Measurements from ENCODE around the gene YIPF2.

YIPF2 gene

DNA sequence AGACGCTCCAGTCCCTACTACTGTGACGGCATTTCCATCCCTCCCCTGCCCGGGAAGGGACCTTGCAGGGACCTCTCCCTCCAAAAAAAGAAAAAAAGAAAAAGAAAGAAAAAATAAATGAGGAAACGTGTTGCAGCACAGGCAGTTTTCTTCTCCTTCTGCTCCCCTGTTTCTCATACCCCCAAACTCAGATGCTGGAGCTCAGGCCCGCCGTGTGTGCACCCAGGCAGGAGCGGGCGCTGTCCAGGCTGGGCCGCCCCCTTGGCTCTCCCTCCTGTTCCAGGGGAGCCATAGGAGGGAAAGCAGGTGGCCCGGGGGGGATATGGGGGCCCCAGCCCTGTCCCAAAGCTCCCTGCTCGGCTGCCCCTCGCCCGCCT, 5.8 kb downstream of the YIPF2 start:
- ATAC-seq (ENCODE audit: insufficient read depth, low read depth) (no peak), DNase-seq (no peak)
- Histone ChIP-seq H3K4me3 (ENCODE audit: low read depth in 1 of 2, low read length in 2 of 2) (no peak overlapping the region), H3K27me3 (ENCODE audit: insufficient read depth, low read length, poor library complexity) (no peaks in the 10 kb centered on the region), H3K36me3 (ENCODE audit: insufficient read depth, low read length) (peaks cover 68% of the 10 kb centered on the region), H3K4me1 (ENCODE audit: insufficient read depth, low read length) (peaks cover 7% of the 10 kb centered on the region), H4K20me1 (ENCODE audit: insufficient read depth, low read length) (peaks cover 6% of the 10 kb centered on the region; the same call in 1 of the 2 replicates), H3K4me2 (ENCODE audit: insufficient read depth, low read length) (no peak overlapping the region), H3K9ac (ENCODE audit: low read depth, low read length) (no peak overlapping the region), H2AFZ (ENCODE audit: low read depth, low read length) (no peak overlapping the region), H3K9me3 (ENCODE audit: insufficient read depth, low read length, severe bottlenecking) (no peaks in the 10 kb centered on the region), H3K79me2 (ENCODE audit: insufficient read depth, low read length) (peaks cover 6% of the 10 kb centered on the region), H3K27ac (ENCODE audit: low read length) (no peak overlapping the region)
- TF ChIP-seq, protein P1, sequence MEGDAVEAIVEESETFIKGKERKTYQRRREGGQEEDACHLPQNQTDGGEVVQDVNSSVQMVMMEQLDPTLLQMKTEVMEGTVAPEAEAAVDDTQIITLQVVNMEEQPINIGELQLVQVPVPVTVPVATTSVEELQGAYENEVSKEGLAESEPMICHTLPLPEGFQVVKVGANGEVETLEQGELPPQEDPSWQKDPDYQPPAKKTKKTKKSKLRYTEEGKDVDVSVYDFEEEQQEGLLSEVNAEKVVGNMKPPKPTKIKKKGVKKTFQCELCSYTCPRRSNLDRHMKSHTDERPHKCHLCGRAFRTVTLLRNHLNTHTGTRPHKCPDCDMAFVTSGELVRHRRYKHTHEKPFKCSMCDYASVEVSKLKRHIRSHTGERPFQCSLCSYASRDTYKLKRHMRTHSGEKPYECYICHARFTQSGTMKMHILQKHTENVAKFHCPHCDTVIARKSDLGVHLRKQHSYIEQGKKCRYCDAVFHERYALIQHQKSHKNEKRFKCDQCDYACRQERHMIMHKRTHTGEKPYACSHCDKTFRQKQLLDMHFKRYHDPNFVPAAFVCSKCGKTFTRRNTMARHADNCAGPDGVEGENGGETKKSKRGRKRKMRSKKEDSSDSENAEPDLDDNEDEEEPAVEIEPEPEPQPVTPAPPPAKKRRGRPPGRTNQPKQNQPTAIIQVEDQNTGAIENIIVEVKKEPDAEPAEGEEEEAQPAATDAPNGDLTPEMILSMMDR (IDR thresholded peaks at IDR 0.05; ENCODE audit: borderline replicate concordance, extremely low read depth, low read length, poor library complexity, severe bottlenecking) = no peak
- no peak for TF ChIP-seq EZH2 (IDR thresholded peaks at IDR 0.05; ENCODE audit: borderline replicate concordance, low read depth, low read length, severe bottlenecking)

DNA sequence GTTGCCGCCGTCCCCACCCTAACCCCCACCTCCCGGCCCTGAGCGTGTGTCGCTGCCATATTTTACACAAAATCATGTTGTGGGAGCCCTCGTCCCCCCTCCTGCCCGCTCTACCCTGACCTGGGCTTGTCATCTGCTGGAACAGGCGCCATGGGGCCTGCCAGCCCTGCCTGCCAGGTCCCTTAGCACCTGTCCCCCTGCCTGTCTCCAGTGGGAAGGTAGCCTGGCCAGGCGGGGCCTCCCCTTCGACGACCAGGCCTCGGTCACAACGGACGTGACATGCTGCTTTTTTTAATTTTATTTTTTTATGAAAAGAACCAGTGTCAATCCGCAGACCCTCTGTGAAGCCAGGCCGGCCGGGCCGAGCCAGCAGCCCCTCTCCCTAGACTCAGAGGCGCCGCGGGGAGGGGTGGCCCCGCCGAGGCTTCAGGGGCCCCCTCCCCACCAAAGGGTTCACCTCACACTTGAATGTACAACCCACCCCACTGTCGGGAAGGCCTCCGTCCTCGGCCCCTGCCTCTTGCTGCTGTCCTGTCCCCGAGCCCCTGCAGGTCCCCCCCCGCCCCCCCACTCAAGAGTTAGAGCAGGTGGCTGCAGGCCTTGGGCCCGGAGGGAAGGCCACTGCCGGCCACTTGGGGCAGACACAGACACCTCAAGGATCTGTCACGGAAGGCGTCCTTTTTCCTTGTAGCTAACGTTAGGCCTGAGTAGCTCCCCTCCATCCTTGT, 6.4 kb downstream of the YIPF2 start:
- Histone ChIP-seq H3K27me3 (ENCODE audit: insufficient read depth, low read length, poor library complexity) (no peaks in the 10 kb centered on the region), H3K9ac (ENCODE audit: low read depth, low read length) (no peak overlapping the region), H3K36me3 (ENCODE audit: insufficient read depth, low read length) (peaks cover 71% of the 10 kb centered on the region), H3K4me3 (ENCODE audit: low read depth in 1 of 2, low read length in 2 of 2) (no peak overlapping the region), H3K4me2 (ENCODE audit: insufficient read depth, low read length) (no peak overlapping the region), H3K27ac (ENCODE audit: low read length) (no peak overlapping the region), H3K9me3 (ENCODE audit: insufficient read depth, low read length, severe bottlenecking) (no peaks in the 10 kb centered on the region), H4K20me1 (ENCODE audit: insufficient read depth, low read length) (peaks cover 6% of the 10 kb centered on the region; the same call in 1 of the 2 replicates), H3K4me1 (ENCODE audit: insufficient read depth, low read length) (peaks cover 2% of the 10 kb centered on the region), H2AFZ (ENCODE audit: low read depth, low read length) (no peak overlapping the region), H3K79me2 (ENCODE audit: insufficient read depth, low read length) (peaks cover under 1% of the 10 kb centered on the region; the same call in 1 of the 2 replicates)
- ATAC-seq (ENCODE audit: insufficient read depth, low read depth) = no peak
- DNase-seq = no peak
- TF ChIP-seq EZH2 (IDR thresholded peaks at IDR 0.05; ENCODE audit: borderline replicate concordance, low read depth, low read length, severe bottlenecking) = no peak
- TF ChIP-seq, protein P1 (IDR thresholded peaks at IDR 0.05; ENCODE audit: borderline replicate concordance, extremely low read depth, low read length, poor library complexity, severe bottlenecking) = no peak

DNA sequence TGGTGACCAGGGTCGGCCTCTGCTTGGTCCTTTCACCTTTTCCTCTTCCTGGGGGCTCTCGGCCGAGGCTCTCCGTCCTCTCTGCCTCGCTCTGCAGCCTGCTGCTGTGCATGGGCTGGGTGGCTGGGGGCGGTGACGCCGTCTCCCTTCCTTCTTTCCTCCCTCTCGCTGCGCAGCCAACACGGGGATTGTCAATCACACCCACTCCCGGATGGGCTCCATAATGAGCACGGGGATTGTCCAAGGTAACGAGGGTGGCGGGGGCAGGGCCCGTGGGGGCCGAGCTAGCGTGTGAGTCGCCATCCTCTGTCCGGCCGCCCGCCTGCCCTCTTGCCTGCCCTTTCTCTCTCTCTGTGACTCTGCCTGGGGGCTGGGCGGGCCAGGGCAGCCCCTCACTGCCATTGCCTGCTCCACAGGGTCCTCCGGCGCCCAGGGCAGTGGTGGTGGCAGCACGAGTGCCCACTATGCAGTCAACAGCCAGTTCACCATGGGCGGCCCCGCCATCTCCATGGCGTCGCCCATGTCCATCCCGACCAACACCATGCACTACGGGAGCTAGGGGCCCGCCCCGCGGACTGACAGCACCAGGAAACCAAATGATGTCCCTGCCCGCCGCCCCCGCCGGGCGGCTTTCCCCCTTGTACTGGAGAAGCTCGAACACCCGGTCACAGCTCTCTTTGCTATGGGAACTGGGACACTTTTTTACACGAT, 7.1 kb downstream of the YIPF2 start:
- DNase-seq (no peak), ATAC-seq (ENCODE audit: insufficient read depth, low read depth) (no peak)
- no peaks in the 10 kb centered on the region for H3K79me2 ChIP-seq (ENCODE audit: insufficient read depth, low read length)
- H3K4me1 ChIP-seq (ENCODE audit: insufficient read depth, low read length) = no peaks in the 10 kb centered on the region
- no peak overlapping the region for H3K27ac ChIP-seq (ENCODE audit: low read length)
- H3K36me3 ChIP-seq (ENCODE audit: insufficient read depth, low read length) = peaks cover 76% of the 10 kb centered on the region
- TF ChIP-seq, protein P1 (IDR thresholded peaks at IDR 0.05; ENCODE audit: borderline replicate concordance, extremely low read depth, low read length, poor library complexity, severe bottlenecking) = no peak
- TF ChIP-seq EZH2 (IDR thresholded peaks at IDR 0.05; ENCODE audit: borderline replicate concordance, low read depth, low read length, severe bottlenecking) = no peak
- peaks cover 9% of the 10 kb centered on the region for H4K20me1 ChIP-seq (ENCODE audit: insufficient read depth, low read length)
- no peaks in the 10 kb centered on the region for H3K9me3 ChIP-seq (ENCODE audit: insufficient read depth, low read length, severe bottlenecking)
- no peak overlapping the region for H3K9ac ChIP-seq (ENCODE audit: low read depth, low read length)
- H3K27me3 ChIP-seq (ENCODE audit: insufficient read depth, low read length, poor library complexity) = no peaks in the 10 kb centered on the region
- H3K4me2 ChIP-seq (ENCODE audit: insufficient read depth, low read length) = no peak overlapping the region
- H2AFZ ChIP-seq (ENCODE audit: low read depth, low read length) = no peak overlapping the region
- no peak overlapping the region for H3K4me3 ChIP-seq (ENCODE audit: low read depth in 1 of 2, low read length in 2 of 2)
